ENCODE measurements around the gene ACTG1. TPM values are rescaled to one million over a fixed set of nuclear protein-coding genes. Genes with fewer than 3 reads are reported as not detected.

The ACTG1 gene
- total RNA-seq, 1 donor from 2014 or later, result 1,228 TPM

DNA sequence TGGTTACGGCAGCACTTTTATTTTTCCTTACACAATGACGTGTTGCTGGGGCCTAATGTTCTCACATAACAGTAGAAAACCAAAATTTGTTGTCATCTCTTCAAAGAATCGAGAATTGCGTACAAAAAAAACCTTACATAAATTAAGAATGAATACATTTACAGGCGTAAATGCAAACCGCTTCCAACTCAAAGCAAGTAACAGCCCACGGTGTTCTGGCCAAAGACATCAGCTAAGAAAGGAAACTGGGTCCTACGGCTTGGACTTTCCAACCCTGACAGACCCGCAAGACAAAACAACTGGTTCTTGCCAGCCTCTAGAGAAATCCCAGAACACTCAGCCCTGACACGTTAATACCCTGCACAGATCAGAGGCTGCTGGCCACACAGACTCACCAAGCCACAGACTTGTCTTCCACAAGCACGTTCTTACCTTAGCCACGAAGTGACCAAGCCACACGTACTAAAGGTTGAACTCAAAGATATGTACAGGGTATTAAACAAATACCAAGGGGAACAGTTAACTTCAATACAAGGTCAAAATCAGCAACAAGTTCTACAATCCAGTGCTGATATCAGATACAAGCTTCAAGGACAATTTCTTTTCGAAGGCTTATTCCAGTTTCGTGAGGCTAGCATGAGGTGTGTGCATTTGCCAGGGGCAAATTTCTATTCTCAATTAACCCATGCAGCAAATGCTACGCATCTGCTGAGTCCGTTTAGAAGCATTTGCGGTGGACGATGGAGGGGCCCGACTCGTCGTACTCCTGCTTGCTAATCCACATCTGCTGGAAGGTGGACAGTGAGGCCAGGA is 2.4 kb downstream of the ACTG1 start:
- Mint-ChIP-seq H3K36me3 (peaks cover 39% of the 10 kb centered on the region), H3K4me1 (peaks cover 35% of the 10 kb centered on the region), H3K4me3 (peak overlapping the region; percentile 98), H3K27ac (peak overlapping the region; percentile 75), H3K27me3 (ENCODE audit: insufficient read depth, low read depth) (peaks cover 43% of the 10 kb centered on the region), H3K9me3 (peaks cover 10% of the 10 kb centered on the region)
- no peak for TF ChIP-seq EZH2phosphoT487 (IDR thresholded peaks at IDR 0.05)
- TF ChIP-seq EZH2 (IDR thresholded peaks at IDR 0.05), result no peak
- Histone ChIP-seq H3K4me3 (peak overlapping the region; percentile 98), H3F3A (ENCODE audit: low read depth) (peaks cover 69% of the 10 kb centered on the region), H3K27me3 (peaks cover 13% of the 10 kb centered on the region), H3K36me3 (no peaks in the 10 kb centered on the region), H2AFZ (replicated peaks) (no peak overlapping the region), H3K4me2 (peak overlapping the region; percentile 97), H3K79me2 (ENCODE audit: low read depth) (peaks cover 39% of the 10 kb centered on the region), H3K27ac (no peak overlapping the region), H4K20me1 (ENCODE audit: low read depth) (peaks cover 42% of the 10 kb centered on the region), H3K9me3 (ENCODE audit: low read depth) (no peaks in the 10 kb centered on the region), H3K9ac (no peak overlapping the region), H3K4me1 (peaks cover 18% of the 10 kb centered on the region)
- DNase-seq (ENCODE audit: low spot score), result no peak

DNA sequence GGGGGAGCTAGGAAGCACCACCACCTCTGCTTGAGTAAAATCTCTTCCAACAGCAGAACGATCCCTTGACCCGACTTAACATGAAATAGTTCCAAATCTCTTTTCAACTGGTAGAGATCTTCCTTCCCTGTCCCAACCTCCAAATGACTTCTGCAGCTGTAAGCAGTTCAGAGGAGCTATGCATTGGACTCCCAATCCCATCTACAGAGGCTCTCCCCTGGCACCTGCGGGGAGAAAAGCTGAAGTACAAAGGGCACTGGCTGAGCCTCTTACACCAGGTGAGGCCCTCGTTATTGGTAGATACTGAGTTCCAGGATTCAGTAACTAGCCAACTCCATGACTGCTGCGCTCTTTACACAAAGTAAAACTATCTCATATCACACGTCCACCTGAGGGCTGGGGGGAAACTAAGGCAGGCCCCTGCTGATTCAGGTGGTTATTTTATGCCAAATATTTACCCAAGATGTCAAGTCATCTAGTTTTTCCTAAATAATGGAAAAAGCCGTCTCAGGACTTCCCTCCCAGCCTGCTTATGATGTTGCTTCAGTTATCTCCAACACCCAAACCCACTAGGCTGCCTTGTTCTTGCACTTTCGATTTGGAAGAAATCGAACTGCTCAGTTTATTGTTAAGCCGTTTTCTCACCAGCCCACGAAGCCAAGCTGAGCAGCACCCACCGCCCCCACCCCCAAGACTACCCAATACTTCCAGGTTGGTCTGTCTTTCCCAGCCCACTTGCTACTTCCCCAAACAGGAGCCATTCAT is 3.2 kb downstream of the ACTG1 start:
- Histone ChIP-seq H3F3A (ENCODE audit: low read depth) (peaks cover 63% of the 10 kb centered on the region), H3K4me1 (peaks cover 18% of the 10 kb centered on the region), H3K27me3 (peaks cover 11% of the 10 kb centered on the region), H3K27ac (no peak overlapping the region), H2AFZ (replicated peaks) (no peak overlapping the region), H3K36me3 (no peaks in the 10 kb centered on the region), H3K9me3 (ENCODE audit: low read depth) (no peaks in the 10 kb centered on the region), H3K79me2 (ENCODE audit: low read depth) (peaks cover 37% of the 10 kb centered on the region), H3K9ac (no peak overlapping the region), H3K4me3 (peak overlapping the region; percentile 98), H3K4me2 (peak overlapping the region; percentile 97), H4K20me1 (ENCODE audit: low read depth) (peaks cover 42% of the 10 kb centered on the region)
- TF ChIP-seq EZH2phosphoT487 (IDR thresholded peaks at IDR 0.05) (no peak), EZH2 (IDR thresholded peaks at IDR 0.05) (no peak)
- TF ChIP-seq, protein P1, sequence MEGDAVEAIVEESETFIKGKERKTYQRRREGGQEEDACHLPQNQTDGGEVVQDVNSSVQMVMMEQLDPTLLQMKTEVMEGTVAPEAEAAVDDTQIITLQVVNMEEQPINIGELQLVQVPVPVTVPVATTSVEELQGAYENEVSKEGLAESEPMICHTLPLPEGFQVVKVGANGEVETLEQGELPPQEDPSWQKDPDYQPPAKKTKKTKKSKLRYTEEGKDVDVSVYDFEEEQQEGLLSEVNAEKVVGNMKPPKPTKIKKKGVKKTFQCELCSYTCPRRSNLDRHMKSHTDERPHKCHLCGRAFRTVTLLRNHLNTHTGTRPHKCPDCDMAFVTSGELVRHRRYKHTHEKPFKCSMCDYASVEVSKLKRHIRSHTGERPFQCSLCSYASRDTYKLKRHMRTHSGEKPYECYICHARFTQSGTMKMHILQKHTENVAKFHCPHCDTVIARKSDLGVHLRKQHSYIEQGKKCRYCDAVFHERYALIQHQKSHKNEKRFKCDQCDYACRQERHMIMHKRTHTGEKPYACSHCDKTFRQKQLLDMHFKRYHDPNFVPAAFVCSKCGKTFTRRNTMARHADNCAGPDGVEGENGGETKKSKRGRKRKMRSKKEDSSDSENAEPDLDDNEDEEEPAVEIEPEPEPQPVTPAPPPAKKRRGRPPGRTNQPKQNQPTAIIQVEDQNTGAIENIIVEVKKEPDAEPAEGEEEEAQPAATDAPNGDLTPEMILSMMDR (IDR thresholded peaks at IDR 0.05), result no peak
- Mint-ChIP-seq H3K9me3 (peaks cover 10% of the 10 kb centered on the region), H3K27ac (peak overlapping the region; percentile 75), H3K4me3 (peak overlapping the region; percentile 98), H3K27me3 (ENCODE audit: insufficient read depth, low read depth) (peaks cover 46% of the 10 kb centered on the region), H3K4me1 (peaks cover 38% of the 10 kb centered on the region), H3K36me3 (peaks cover 39% of the 10 kb centered on the region)
- no peak for DNase-seq (ENCODE audit: low spot score)

DNA sequence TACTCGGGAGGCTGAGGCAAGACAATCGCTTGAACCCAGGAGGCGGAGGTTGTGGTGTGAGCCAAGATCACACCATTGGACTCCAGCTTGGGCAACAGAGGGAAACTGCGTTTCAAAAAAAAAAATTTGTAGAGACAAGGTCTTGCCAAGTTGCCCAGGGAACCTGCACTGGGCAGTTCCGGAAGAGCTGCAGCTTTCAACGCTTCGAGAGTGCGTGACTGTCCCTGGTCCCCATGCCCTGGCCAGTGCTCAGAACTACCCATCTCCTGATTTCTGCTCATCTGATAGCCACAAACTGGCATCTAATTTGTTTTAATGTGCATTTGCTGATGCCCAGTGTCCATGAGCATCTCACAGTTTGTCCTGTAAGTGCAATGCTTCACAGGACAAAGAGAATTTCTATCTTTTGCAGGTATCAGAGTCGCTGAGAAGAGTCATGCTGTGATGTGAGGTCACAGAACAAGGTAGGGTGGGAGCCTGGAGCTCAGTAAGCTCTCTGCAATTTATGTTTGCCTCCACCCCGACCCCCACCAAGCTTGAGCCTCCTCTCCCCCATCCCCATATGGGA is 3.9 kb downstream of the ACTG1 start:
- H3K9ac ChIP-seq, result no peak overlapping the region
- peaks cover 56% of the 10 kb centered on the region for H3F3A ChIP-seq (ENCODE audit: low read depth)
- H3K9me3 ChIP-seq (ENCODE audit: low read depth), result no peaks in the 10 kb centered on the region
- H3K36me3 Mint-ChIP-seq, result peaks cover 39% of the 10 kb centered on the region
- H3K9me3 Mint-ChIP-seq, result peaks cover 10% of the 10 kb centered on the region
- peak overlapping the region; percentile 98 for H3K4me3 ChIP-seq
- peaks cover 46% of the 10 kb centered on the region for H3K27me3 Mint-ChIP-seq (ENCODE audit: insufficient read depth, low read depth)
- peaks cover 38% of the 10 kb centered on the region for H3K4me1 Mint-ChIP-seq
- H3K4me1 ChIP-seq, result peaks cover 18% of the 10 kb centered on the region
- H3K27ac ChIP-seq, result no peak overlapping the region
- peaks cover 42% of the 10 kb centered on the region for H4K20me1 ChIP-seq (ENCODE audit: low read depth)
- peaks cover 4% of the 10 kb centered on the region for H3K27me3 ChIP-seq
- H3K4me3 Mint-ChIP-seq, result peak overlapping the region; percentile 98
- H3K36me3 ChIP-seq, result no peaks in the 10 kb centered on the region
- peaks cover 37% of the 10 kb centered on the region for H3K79me2 ChIP-seq (ENCODE audit: low read depth)
- H2AFZ ChIP-seq (replicated peaks), result no peak overlapping the region
- DNase-seq (ENCODE audit: low spot score), result no peak
- H3K27ac Mint-ChIP-seq, result peak overlapping the region; percentile 60
- TF ChIP-seq, protein P1 (IDR thresholded peaks at IDR 0.05), result no peak
- TF ChIP-seq EZH2 (IDR thresholded peaks at IDR 0.05) (no peak), EZH2phosphoT487 (IDR thresholded peaks at IDR 0.05) (no peak)
- H3K4me2 ChIP-seq, result peak overlapping the region; percentile 97
